Mammary epithelial cell (primary cell): ENCODE data around the gene SFMBT2.

Experiments
- EZH2 ChIP-seq: IDR thresholded peaks from 2 replicates; pipeline ENCODE4 v1.6.1; 2012; ENCODE audit warnings: low read length, inconsistent platforms, borderline replicate concordance
- TF ChIP-seq, protein P1 (sequence below), 2 donors: IDR thresholded peaks in 1 of 2; conservative IDR thresholded peaks in 1 of 2; 2 replicates each; pipeline ENCODE4 v1.5.1; 2011 to 2012; ENCODE audit warnings: inconsistent platforms in 2 of 2, low read length in 2 of 2, mild to moderate bottlenecking in 2 of 2, control low read depth in 1 of 2, low read depth in 1 of 2; ENCODE audit not compliant: insufficient read depth in 1 of 2; ENCODE audit errors: extremely low read depth in 1 of 2

DNA sequence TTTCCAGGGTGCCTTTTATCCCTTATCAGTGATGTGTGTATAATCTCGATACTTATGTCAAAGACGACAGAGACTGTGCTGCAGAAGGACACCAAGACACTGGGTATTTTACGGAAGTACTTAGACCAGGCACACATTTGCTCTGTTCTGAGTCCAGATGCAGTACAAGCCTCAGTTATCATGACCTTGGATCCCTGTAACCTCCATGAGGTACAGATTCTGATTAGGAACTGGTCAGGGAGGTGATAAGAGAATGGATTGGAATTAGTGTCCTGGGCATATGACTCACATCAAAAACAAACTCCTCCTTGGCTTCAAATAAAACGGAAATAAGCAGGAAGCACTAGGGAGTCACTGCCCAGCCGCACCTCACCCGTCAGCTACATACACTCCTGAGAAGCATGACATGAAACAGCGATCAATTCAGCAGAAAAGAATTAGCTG lies 146.5 kb downstream of the SFMBT2 start:
- TF ChIP-seq, protein P1, sequence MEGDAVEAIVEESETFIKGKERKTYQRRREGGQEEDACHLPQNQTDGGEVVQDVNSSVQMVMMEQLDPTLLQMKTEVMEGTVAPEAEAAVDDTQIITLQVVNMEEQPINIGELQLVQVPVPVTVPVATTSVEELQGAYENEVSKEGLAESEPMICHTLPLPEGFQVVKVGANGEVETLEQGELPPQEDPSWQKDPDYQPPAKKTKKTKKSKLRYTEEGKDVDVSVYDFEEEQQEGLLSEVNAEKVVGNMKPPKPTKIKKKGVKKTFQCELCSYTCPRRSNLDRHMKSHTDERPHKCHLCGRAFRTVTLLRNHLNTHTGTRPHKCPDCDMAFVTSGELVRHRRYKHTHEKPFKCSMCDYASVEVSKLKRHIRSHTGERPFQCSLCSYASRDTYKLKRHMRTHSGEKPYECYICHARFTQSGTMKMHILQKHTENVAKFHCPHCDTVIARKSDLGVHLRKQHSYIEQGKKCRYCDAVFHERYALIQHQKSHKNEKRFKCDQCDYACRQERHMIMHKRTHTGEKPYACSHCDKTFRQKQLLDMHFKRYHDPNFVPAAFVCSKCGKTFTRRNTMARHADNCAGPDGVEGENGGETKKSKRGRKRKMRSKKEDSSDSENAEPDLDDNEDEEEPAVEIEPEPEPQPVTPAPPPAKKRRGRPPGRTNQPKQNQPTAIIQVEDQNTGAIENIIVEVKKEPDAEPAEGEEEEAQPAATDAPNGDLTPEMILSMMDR (conservative IDR thresholded peaks at IDR 0.05 in 1 of 2, IDR thresholded peaks at IDR 0.05 in 1 of 2; ENCODE audit: extremely low read depth in 1 of 2, insufficient read depth in 1 of 2, low read depth in 1 of 2, low read length in 2 of 2): no peak
- no peak for TF ChIP-seq EZH2
